Measurements from ENCODE around the gene TCEA3. TPM values are rescaled to one million over a fixed set of nuclear protein-coding genes. Genes with fewer than 3 reads are reported as not detected.

TCEA3 gene
- total RNA-seq, 4 donors from 2014 or later: 128 to 242 (median 179) TPM

GRCh38 chr1:23392125-23392855 is 32.3 kb downstream of the TCEA3 start:
- Histone ChIP-seq H3K4me1 (peaks cover 7 to 15% of the 10 kb centered on the region in 2 donors), H3K27me3 (no peaks in the 10 kb centered on the region), H3K4me3 (no peak overlapping the region), H3K36me3 (peaks cover 0 to 5% of the 10 kb centered on the region in 2 donors), H3K9me3 (no peaks in the 10 kb centered on the region), H3K27ac (no peak overlapping the region)
- intact Hi-C loops (cut with DNase I; ENCODE audit: low total_unique reads): no loop called here
- in situ Hi-C loops (cut with MboI; ENCODE audit: low sequenced_read_pairs in 4 of 4): no loop called here
- no peak for DNase-seq
- no peak for TF ChIP-seq POLR2A (IDR thresholded peaks at IDR 0.05)
- no peak for TF ChIP-seq CTCF (IDR thresholded peaks at IDR 0.05 in 4 of 5, conservative IDR thresholded peaks at IDR 0.05 in 1 of 5)
- ATAC-seq: no peak

GRCh38 chr1:23389837-23390321 is 34.7 kb downstream of the TCEA3 start:
- no peaks in the 10 kb centered on the region for H3K9me3 ChIP-seq
- H3K27me3 ChIP-seq: no peaks in the 10 kb centered on the region
- ATAC-seq (no peak), DNase-seq (no peak)
- H3K4me3 ChIP-seq: no peak overlapping the region
- H3K27ac ChIP-seq: no peak overlapping the region
- H3K36me3 ChIP-seq: peaks cover 0 to 4% of the 10 kb centered on the region in 2 donors
- intact Hi-C loops (cut with DNase I; ENCODE audit: low total_unique reads) (no loop called here), in situ Hi-C loops (cut with MboI; ENCODE audit: low sequenced_read_pairs in 4 of 4) (no loop called here)
- TF ChIP-seq CTCF (IDR thresholded peaks at IDR 0.05 in 4 of 5, conservative IDR thresholded peaks at IDR 0.05 in 1 of 5): no peak
- TF ChIP-seq POLR2A (IDR thresholded peaks at IDR 0.05): no peak
- peaks cover 2 to 9% of the 10 kb centered on the region in 2 donors for H3K4me1 ChIP-seq

- DNase-seq: no peak
- in situ Hi-C loops (cut with MboI; ENCODE audit: low sequenced_read_pairs in 4 of 4) (no loop called here), intact Hi-C loops (cut with DNase I; ENCODE audit: low total_unique reads) (no loop called here)
- Histone ChIP-seq H3K36me3 (peaks cover 0 to 19% of the 10 kb centered on the region in 2 donors), H3K4me1 (peaks cover 5 to 14% of the 10 kb centered on the region in 2 donors), H3K27ac (no peak overlapping the region), H3K27me3 (no peaks in the 10 kb centered on the region), H3K9me3 (no peaks in the 10 kb centered on the region), H3K4me3 (no peak overlapping the region)
- TF ChIP-seq POLR2A (IDR thresholded peaks at IDR 0.05) (no peak), CTCF (IDR thresholded peaks at IDR 0.05 in 4 of 5, conservative IDR thresholded peaks at IDR 0.05 in 1 of 5) (no peak)
- ATAC-seq: no peak
These were observed 37.1 kb downstream of the TCEA3 start for GRCh38 chr1:23387494-23387893.

GRCh38 chr1:23385119-23385621 is 39.4 kb downstream of the TCEA3 start:
- in situ Hi-C loops (cut with MboI; ENCODE audit: low sequenced_read_pairs in 4 of 4): no loop called here
- H3K4me3 ChIP-seq: no peak overlapping the region
- no peak for DNase-seq
- ATAC-seq: no peak
- H3K36me3 ChIP-seq: peaks cover 0 to 29% of the 10 kb centered on the region in 2 donors
- intact Hi-C loops (cut with DNase I; ENCODE audit: low total_unique reads): no loop called here
- H3K9me3 ChIP-seq: no peaks in the 10 kb centered on the region
- no peaks in the 10 kb centered on the region for H3K27me3 ChIP-seq
- H3K4me1 ChIP-seq: peaks cover 5 to 14% of the 10 kb centered on the region in 2 donors
- H3K27ac ChIP-seq: peak overlapping the region in 2 of 4 donors; percentile 66 to 72
- TF ChIP-seq CTCF (IDR thresholded peaks at IDR 0.05 in 4 of 5, conservative IDR thresholded peaks at IDR 0.05 in 1 of 5) (no peak), POLR2A (IDR thresholded peaks at IDR 0.05) (no peak)

All from gastrocnemius medialis (tissue), 4 donors.